GM12864 (cell line): ENCODE measurements around the gene ASPA.
"Not testable (repeated sequence)": the region's sequence is repeated elsewhere in the genome, so short reads cannot be mapped to it uniquely, and the experiment has no call there.

ENCODE experiments used
- DNase-seq: peaks from one replicate; pipeline ENCODE4 v3.0.0-alpha.2; 2011; ENCODE audit warnings: low read depth
- H3K4me3 ChIP-seq: 2 replicates; pipeline ENCODE4 v1.5.1; 2011; ENCODE audit warnings: mild to moderate bottlenecking, low read depth, low read length, control low read depth
- CTCF ChIP-seq: IDR thresholded peaks from 2 replicates; pipeline ENCODE4 v1.5.1; 2011; ENCODE audit warnings: low read depth, mild to moderate bottlenecking, moderate library complexity, low read length, control low read depth, inconsistent platforms; ENCODE audit errors: missing control alignments

Gene ASPA

GRCh38 chr17:3507071-3507470 is 31.3 kb downstream of the ASPA start:
- no peak for DNase-seq
- no peak overlapping the region for H3K4me3 ChIP-seq
- no peak for TF ChIP-seq CTCF

- no peak for DNase-seq
- no peak for TF ChIP-seq CTCF
These were observed 32.1 kb downstream of the ASPA start for GRCh38 chr17:3507869-3508268.

GRCh38 chr17:3510090-3510489 is 34.3 kb downstream of the ASPA start:
- TF ChIP-seq CTCF: no peak
- no peak for DNase-seq
- H3K4me3 ChIP-seq: no peak overlapping the region

More at GRCh38 chr17:3507869-3508268, 32.1 kb downstream of the ASPA start:
- H3K4me3 ChIP-seq: no peak overlapping the region

GRCh38 chr17:3511852-3512504 is 36.2 kb downstream of the ASPA start:
- TF ChIP-seq CTCF: no peak
- H3K4me3 ChIP-seq: no peak overlapping the region
- no peak for DNase-seq

- H3K4me3 ChIP-seq: no peak overlapping the region
These were observed 36.8 kb downstream of the ASPA start for GRCh38 chr17:3512505-3513171.

GRCh38 chr17:3513305-3514035 is 37.7 kb downstream of the ASPA start:
- no peak for DNase-seq
- TF ChIP-seq CTCF: no peak
- H3K4me3 ChIP-seq: no peak overlapping the region

More at GRCh38 chr17:3512505-3513171, 36.8 kb downstream of the ASPA start:
- TF ChIP-seq CTCF: no peak
- DNase-seq: no peak

GRCh38 chr17:3514167-3514566 is 38.4 kb downstream of the ASPA start:
- DNase-seq, H3K4me3 ChIP-seq: not testable (repeated sequence)
